ENCODE results near the gene SAMD4A.

Gene SAMD4A

DNA sequence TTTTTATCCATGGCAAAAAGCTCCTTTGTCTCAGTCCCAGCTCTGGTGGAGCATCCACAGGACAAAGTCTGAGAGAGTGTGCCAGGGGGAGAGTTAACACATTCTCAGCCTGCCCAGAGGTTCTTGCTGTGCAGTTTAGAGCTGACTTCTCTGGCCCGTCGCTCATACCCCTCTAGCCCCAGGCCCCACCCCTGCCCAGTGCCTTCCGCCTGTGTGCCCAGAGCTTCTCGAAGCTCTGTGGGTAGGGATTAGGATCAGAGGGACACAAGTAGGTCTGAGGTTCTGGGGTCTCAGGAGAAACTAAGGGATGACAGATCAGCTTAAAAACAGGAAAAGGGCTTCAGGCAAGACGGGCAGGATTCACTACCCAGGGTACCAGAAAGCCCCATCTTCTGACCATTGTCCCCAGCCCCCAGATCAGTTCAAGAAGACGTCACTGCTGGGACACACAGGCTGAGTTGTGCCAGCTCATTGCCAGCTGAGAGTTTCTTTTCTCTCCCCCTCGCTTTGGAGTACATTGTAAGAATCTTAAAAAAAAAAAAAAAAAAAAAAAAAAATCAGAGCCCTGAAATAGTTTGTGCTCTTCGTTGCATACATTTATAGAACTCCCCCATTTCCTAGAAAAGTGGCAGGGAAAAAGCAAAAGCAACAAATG lies 208.7 kb downstream of the SAMD4A start:
- Histone ChIP-seq H3K9me3 (ENCODE audit: control insufficient read depth, insufficient read depth, low read depth, low read length) (no peaks in the 10 kb centered on the region), H3K36me3 (ENCODE audit: control insufficient read depth, insufficient read depth, low read length) (peaks cover 30% of the 10 kb centered on the region), H3K9ac (ENCODE audit: low read length) (no peak overlapping the region), H3K27ac (ENCODE audit: low read depth, low read length) (no peak overlapping the region), H3K27me3 (ENCODE audit: control insufficient read depth, insufficient read depth, low read length) (no peaks in the 10 kb centered on the region), H3K4me3 (ENCODE audit: low read depth, low read length) (no peak overlapping the region), H3K4me1 (ENCODE audit: control insufficient read depth, insufficient read depth, low read length) (peaks cover 16% of the 10 kb centered on the region)

GRCh38 chr14:54776361-54777001 lies 209.6 kb downstream of the SAMD4A start:
- no peak overlapping the region for H3K4me3 ChIP-seq (ENCODE audit: low read depth, low read length)
- H3K27me3 ChIP-seq (ENCODE audit: control insufficient read depth, insufficient read depth, low read length), result no peaks in the 10 kb centered on the region
- no peak overlapping the region for H3K9ac ChIP-seq (ENCODE audit: low read length)

GRCh38 chr14:54777395-54777794 lies 210.5 kb downstream of the SAMD4A start:
- no peak overlapping the region for H3K4me3 ChIP-seq (ENCODE audit: low read depth, low read length)
- H3K36me3 ChIP-seq (ENCODE audit: control insufficient read depth, insufficient read depth, low read length), result peaks cover 25% of the 10 kb centered on the region
- no peak overlapping the region for H3K9ac ChIP-seq (ENCODE audit: low read length)
- no peak overlapping the region for H3K27ac ChIP-seq (ENCODE audit: low read depth, low read length)
- no peaks in the 10 kb centered on the region for H3K9me3 ChIP-seq (ENCODE audit: control insufficient read depth, insufficient read depth, low read depth, low read length)
- no peaks in the 10 kb centered on the region for H3K27me3 ChIP-seq (ENCODE audit: control insufficient read depth, insufficient read depth, low read length)
- peaks cover 13% of the 10 kb centered on the region for H3K4me1 ChIP-seq (ENCODE audit: control insufficient read depth, insufficient read depth, low read length)

More at GRCh38 chr14:54776361-54777001, 209.6 kb downstream of the SAMD4A start:
- Histone ChIP-seq H3K36me3 (ENCODE audit: control insufficient read depth, insufficient read depth, low read length) (peaks cover 28% of the 10 kb centered on the region), H3K27ac (ENCODE audit: low read depth, low read length) (no peak overlapping the region), H3K4me1 (ENCODE audit: control insufficient read depth, insufficient read depth, low read length) (peaks cover 16% of the 10 kb centered on the region), H3K9me3 (ENCODE audit: control insufficient read depth, insufficient read depth, low read depth, low read length) (no peaks in the 10 kb centered on the region)

- Histone ChIP-seq H3K27ac (ENCODE audit: low read depth, low read length) (no peak overlapping the region), H3K9ac (ENCODE audit: low read length) (no peak overlapping the region), H3K4me1 (ENCODE audit: control insufficient read depth, insufficient read depth, low read length) (peaks cover 1% of the 10 kb centered on the region), H3K4me3 (ENCODE audit: low read depth, low read length) (no peak overlapping the region), H3K27me3 (ENCODE audit: control insufficient read depth, insufficient read depth, low read length) (no peaks in the 10 kb centered on the region), H3K9me3 (ENCODE audit: control insufficient read depth, insufficient read depth, low read depth, low read length) (no peaks in the 10 kb centered on the region), H3K36me3 (ENCODE audit: control insufficient read depth, insufficient read depth, low read length) (peaks cover 32% of the 10 kb centered on the region)
These were observed 211.9 kb downstream of the SAMD4A start for GRCh38 chr14:54778618-54779345.

- peaks cover 51% of the 10 kb centered on the region for H3K36me3 ChIP-seq (ENCODE audit: control insufficient read depth, insufficient read depth, low read length)
These were observed 214.2 kb downstream of the SAMD4A start for GRCh38 chr14:54781080-54781479.

GRCh38 chr14:54781961-54782750 lies 215.2 kb downstream of the SAMD4A start:
- Histone ChIP-seq H3K4me3 (ENCODE audit: low read depth, low read length) (no peak overlapping the region), H3K9ac (ENCODE audit: low read length) (no peak overlapping the region), H3K36me3 (ENCODE audit: control insufficient read depth, insufficient read depth, low read length) (peaks cover 52% of the 10 kb centered on the region), H3K4me1 (ENCODE audit: control insufficient read depth, insufficient read depth, low read length) (peaks cover 2% of the 10 kb centered on the region; the same call in 1 of the 2 replicates), H3K27me3 (ENCODE audit: control insufficient read depth, insufficient read depth, low read length) (no peaks in the 10 kb centered on the region), H3K27ac (ENCODE audit: low read depth, low read length) (no peak overlapping the region), H3K9me3 (ENCODE audit: control insufficient read depth, insufficient read depth, low read depth, low read length) (no peaks in the 10 kb centered on the region)

More at GRCh38 chr14:54781080-54781479, 214.2 kb downstream of the SAMD4A start:
- H3K9ac ChIP-seq (ENCODE audit: low read length), result no peak overlapping the region
- H3K4me3 ChIP-seq (ENCODE audit: low read depth, low read length), result no peak overlapping the region
- no peaks in the 10 kb centered on the region for H3K4me1 ChIP-seq (ENCODE audit: control insufficient read depth, insufficient read depth, low read length)
- no peaks in the 10 kb centered on the region for H3K27me3 ChIP-seq (ENCODE audit: control insufficient read depth, insufficient read depth, low read length)
- H3K27ac ChIP-seq (ENCODE audit: low read depth, low read length), result no peak overlapping the region
- H3K9me3 ChIP-seq (ENCODE audit: control insufficient read depth, insufficient read depth, low read depth, low read length), result no peaks in the 10 kb centered on the region

DNA sequence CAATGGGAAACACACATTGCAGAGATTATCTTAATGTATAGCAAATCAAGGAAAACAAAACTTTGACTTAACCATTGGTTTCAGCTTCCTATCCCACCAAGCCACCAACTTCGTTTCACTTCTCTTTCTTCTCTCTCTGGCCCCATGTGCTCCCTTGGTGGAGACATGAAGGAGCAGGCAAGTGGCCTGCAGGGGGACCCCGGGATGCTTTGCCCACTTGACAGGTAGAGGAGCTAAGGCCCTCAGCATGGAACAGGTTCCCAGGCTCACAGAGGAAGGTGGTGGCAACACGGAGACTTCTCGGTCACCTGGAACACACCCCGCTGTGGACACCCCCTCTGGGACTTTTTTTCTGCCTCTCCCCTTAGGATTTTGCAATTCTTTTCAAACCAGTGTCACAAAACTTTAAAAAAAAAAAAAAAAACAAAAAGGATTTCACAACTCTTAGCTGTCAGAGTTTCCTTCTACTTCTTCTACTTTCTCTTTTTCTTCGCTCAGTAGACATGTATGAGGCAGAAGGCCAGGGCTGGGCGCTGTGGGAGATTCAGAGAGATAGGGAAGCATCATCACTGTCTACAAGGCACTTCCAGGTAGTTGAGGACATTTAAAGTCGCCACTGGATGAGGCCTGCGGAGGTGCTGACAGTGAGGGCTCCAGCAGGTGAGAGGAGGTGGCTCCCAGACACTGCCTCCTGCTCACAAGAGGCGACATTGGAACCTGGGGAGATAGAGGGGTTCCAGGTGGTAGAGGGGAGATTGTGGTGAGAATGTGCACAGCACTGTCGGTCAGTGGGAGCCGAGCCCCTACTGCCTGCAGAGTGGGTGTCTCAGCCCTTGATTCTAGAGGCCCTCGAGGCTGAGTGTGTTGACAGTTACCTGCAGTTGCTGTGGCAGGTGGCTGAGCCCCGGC lies 216.1 kb downstream of the SAMD4A start:
- peaks cover 2% of the 10 kb centered on the region; the same call in 1 of the 2 replicates for H3K4me1 ChIP-seq (ENCODE audit: control insufficient read depth, insufficient read depth, low read length)
- no peaks in the 10 kb centered on the region for H3K27me3 ChIP-seq (ENCODE audit: control insufficient read depth, insufficient read depth, low read length)
- no peak overlapping the region for H3K4me3 ChIP-seq (ENCODE audit: low read depth, low read length)
- H3K27ac ChIP-seq (ENCODE audit: low read depth, low read length), result no peak overlapping the region
- no peaks in the 10 kb centered on the region for H3K9me3 ChIP-seq (ENCODE audit: control insufficient read depth, insufficient read depth, low read depth, low read length)
- H3K9ac ChIP-seq (ENCODE audit: low read length), result no peak overlapping the region
- H3K36me3 ChIP-seq (ENCODE audit: control insufficient read depth, insufficient read depth, low read length), result peaks cover 57% of the 10 kb centered on the region

DNA sequence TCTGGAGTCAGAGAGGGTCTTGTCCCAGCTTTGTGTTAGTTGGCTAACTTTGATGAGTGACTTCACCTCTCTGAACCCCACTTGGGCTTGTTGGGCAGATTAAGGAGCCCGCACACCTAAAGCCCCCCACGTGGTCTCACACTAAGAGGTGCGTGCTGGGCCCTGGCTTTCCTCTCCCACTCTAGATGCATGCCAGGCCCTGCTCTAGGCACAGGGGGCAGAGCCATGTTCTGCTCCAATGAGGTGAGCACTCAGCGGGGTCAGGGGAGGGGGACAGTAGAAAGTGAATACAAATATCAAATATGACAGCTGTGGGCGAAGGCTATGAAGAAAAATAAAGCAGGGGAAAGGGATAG lies 216.7 kb downstream of the SAMD4A start:
- Histone ChIP-seq H3K9ac (ENCODE audit: low read length) (no peak overlapping the region), H3K27ac (ENCODE audit: low read depth, low read length) (no peak overlapping the region), H3K27me3 (ENCODE audit: control insufficient read depth, insufficient read depth, low read length) (no peaks in the 10 kb centered on the region), H3K9me3 (ENCODE audit: control insufficient read depth, insufficient read depth, low read depth, low read length) (no peaks in the 10 kb centered on the region), H3K4me1 (ENCODE audit: control insufficient read depth, insufficient read depth, low read length) (peaks cover 2% of the 10 kb centered on the region; the same call in 1 of the 2 replicates), H3K4me3 (ENCODE audit: low read depth, low read length) (no peak overlapping the region), H3K36me3 (ENCODE audit: control insufficient read depth, insufficient read depth, low read length) (peaks cover 60% of the 10 kb centered on the region)

GRCh38 chr14:54784060-54784459 lies 217.1 kb downstream of the SAMD4A start:
- Histone ChIP-seq H3K27me3 (ENCODE audit: control insufficient read depth, insufficient read depth, low read length) (no peaks in the 10 kb centered on the region), H3K4me1 (ENCODE audit: control insufficient read depth, insufficient read depth, low read length) (peaks cover 2% of the 10 kb centered on the region; the same call in 1 of the 2 replicates), H3K9ac (ENCODE audit: low read length) (no peak overlapping the region), H3K9me3 (ENCODE audit: control insufficient read depth, insufficient read depth, low read depth, low read length) (no peaks in the 10 kb centered on the region), H3K36me3 (ENCODE audit: control insufficient read depth, insufficient read depth, low read length) (peaks cover 58% of the 10 kb centered on the region), H3K27ac (ENCODE audit: low read depth, low read length) (no peak overlapping the region), H3K4me3 (ENCODE audit: low read depth, low read length) (no peak overlapping the region)

DNA sequence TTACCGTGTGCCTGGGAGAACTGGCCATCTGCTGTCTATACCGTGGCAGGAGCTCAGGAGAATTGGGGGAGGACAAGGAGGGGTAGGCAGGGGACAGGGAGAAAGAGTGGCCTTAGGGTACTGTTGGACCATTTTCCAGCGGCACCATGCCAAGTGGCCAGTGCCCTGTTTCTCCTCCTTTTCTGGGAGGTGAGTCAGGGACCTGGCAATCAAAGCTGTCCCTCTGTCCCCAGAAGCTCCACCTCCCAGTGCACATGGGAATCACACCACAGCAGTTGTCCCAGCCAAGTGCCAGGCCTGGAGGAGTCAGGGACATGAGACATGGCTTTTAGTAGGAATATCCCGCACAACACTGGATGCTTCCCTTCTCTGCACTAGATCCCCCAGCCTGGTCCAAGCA lies 217.7 kb downstream of the SAMD4A start:
- no peaks in the 10 kb centered on the region for H3K9me3 ChIP-seq (ENCODE audit: control insufficient read depth, insufficient read depth, low read depth, low read length)
- no peak overlapping the region for H3K4me3 ChIP-seq (ENCODE audit: low read depth, low read length)
- H3K36me3 ChIP-seq (ENCODE audit: control insufficient read depth, insufficient read depth, low read length), result peaks cover 56% of the 10 kb centered on the region
- peaks cover 2% of the 10 kb centered on the region; the same call in 1 of the 2 replicates for H3K4me1 ChIP-seq (ENCODE audit: control insufficient read depth, insufficient read depth, low read length)
- no peak overlapping the region for H3K27ac ChIP-seq (ENCODE audit: low read depth, low read length)
- no peak overlapping the region for H3K9ac ChIP-seq (ENCODE audit: low read length)
- H3K27me3 ChIP-seq (ENCODE audit: control insufficient read depth, insufficient read depth, low read length), result no peaks in the 10 kb centered on the region
